HT1080 (cell line): ENCODE results near the gene CIT. TPM values are rescaled to one million over a fixed set of nuclear protein-coding genes. Genes with fewer than 3 reads are reported as not detected.
A peak's percentile ranks its signal among the peaks of the same experiment; 100 is the strongest.
"Not testable (repeated sequence)": the region's sequence is repeated elsewhere in the genome, so short reads cannot be mapped to it uniquely, and the experiment has no call there.

Source experiments
- DNase-seq: peaks from one replicate; pipeline ENCODE4 v3.0.0-alpha.2; 2015; ENCODE audit warnings: low read depth
- total RNA-seq: library from RNA; depleted of rRNA; stranded (reverse); fragments of >200 nt; shearing (Covaris generic); gene quantifications from 2 replicates; pipeline ENCODE4 v1.2.3, GENCODE V29; 2014

The CIT gene
- total RNA-seq, 1 experiment from 2014 or later, result 29.9 TPM

DNA sequence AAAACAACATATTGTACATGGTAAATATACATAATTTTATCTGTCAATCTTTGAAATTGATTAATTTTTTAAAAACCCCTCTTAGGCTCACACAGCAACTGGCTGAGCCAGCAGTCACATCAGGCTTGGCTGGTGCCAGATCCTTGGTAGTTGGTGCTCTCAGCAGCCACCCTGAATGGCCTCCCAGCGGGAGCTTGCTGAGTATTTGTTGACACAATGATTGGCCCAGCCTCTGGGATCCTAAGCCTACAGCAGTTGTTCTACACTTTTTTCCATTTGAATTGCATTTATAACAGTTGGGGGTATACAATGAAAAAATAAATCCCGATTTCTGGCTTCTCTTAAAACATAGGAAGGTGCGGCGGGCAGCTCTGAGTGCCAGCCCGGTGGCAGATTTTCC is 198.0 kb downstream of the CIT start:
- DNase-seq, result no peak

DNA sequence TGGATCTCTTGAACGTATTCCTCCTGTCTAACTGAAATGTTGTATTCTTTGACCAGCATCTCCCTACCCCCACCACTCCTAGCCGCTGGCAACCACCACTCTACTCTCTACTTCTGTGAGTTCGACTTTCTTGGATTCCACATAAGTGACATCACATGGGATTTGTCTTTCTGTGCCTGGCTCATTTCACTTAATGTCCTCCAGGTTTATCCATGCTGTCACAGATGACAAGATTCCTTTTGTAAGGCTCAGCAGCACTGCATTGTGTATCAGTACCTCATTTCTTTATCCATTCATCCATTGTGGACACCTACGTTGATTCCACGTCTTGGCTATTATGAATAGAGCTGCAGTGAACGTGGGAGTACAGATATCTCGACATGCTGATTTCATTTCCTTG is 198.7 kb downstream of the CIT start:
- DNase-seq, result no peak

GRCh38 chr12:119676573-119676972 is 200.5 kb downstream of the CIT start:
- DNase-seq, result no peak

DNA sequence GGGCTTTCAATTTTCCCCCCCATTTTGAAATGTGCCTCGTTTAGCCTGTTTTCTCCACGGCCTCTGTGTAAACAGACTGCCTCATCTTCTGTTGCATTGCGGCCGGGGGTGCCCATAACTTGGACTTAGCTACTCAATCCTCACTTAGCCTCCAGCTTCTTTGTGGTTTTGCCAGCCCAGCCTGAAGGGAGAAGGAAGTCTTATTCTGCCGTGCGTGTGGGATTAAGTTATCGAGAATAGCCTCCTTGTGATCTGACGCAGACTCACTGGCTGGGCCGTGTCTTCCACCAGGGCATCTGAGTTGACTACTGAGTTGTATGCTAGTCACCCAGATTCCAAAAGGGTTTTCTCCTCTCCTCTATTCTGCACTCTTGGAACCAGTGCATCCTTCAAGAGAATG is 201.1 kb downstream of the CIT start:
- DNase-seq, result no peak

GRCh38 chr12:119674560-119674959 is 202.6 kb downstream of the CIT start:
- DNase-seq, result no peak

DNA sequence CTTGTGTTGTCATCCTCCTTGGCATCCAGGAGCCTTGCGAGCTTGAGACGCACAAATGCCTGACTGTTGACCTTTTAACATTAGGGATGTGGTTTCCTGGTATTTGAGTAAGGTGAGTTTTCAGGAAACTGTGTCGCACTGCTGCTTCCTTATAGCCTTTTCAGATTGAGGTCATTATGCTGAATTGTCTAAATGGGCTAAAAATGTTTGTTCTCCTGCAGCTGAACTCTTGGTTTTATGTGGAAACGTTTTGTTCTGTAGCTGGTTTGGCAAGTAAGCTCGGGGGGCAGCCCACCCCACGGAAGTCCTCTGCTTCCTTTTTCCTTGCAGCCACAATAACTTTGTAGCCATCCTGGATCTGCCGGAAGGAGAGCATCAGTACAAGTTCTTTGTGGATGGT is 203.5 kb downstream of the CIT start:
- no peak for DNase-seq

- DNase-seq, result no peak
Observed at GRCh38 chr12:119672194-119672593, 204.9 kb downstream of the CIT start.

- no peak for DNase-seq
Observed at GRCh38 chr12:119671070-119671469, 206.1 kb downstream of the CIT start.

- no peak for DNase-seq
Observed at GRCh38 chr12:119669744-119670472, 207.2 kb downstream of the CIT start.

DNA sequence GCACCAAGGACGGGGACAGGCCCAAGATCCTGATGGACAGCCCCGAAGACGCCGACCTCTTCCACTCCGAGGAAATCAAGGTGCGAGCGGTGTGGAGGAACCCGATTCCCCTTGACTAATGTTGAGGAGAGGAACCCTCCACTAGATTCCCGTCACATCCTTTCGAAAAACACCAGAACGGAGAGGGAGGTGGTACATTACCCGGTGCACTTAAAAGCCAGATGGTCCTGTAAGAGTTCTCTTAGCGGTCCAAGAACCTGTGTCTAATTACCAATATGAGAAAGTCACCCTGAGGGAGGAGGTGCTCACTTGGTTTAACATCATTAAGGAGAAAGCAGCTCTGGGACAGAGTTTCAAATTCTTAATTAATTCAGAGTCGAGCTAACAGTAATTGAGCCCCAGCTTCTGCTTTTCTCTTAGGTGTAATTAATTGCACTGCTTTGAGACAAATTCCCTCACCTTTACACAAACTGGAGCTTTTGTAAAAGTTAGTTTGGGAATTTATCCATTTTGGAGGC is 208.7 kb downstream of the CIT start:
- DNase-seq, result no peak

DNA sequence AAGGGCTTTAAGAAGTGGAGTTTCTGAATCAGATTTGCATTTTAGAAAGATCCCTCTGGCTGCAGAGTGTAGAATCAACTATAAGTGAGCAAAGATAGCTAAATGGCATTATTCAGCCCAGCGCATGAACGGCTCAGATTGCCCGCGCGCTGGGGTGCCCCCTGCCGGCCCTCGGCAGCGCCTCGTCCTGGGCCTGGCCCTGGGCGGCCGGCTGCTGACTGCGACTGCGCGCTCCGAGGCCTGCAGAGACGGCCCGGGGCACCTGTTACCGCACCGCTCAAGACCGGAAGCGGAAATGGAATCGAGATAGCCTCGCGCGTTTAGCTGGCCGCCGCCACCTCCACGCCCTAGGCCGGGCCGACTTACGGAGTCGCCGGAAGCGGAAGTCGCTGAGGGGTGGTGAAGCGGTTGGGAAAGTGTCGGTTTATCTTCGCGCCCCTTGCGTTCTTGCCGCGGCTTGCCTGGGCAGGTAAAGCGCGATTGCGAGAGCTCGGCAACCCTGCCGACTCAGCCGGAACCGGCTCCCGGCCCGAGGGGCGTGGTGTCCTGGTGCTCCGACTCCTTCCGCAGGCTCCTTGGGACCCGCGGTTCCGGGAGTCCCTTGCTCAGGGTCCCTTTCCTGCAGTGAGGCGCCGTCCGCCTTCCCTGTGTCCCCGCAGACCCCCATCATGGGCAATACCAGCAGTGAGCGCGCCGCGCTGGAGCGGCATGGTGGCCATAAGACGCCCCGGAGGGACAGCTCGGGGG is 209.4 kb downstream of the CIT start, which contains the start of gene PRKAB1:
Gene PRKAB1, plus strand, starts transcription at position 557 of the 747 bp plus-strand sequence. Its CDS starts 112 bp downstream, at position 669.
- peak; percentile 96 for DNase-seq

DNA sequence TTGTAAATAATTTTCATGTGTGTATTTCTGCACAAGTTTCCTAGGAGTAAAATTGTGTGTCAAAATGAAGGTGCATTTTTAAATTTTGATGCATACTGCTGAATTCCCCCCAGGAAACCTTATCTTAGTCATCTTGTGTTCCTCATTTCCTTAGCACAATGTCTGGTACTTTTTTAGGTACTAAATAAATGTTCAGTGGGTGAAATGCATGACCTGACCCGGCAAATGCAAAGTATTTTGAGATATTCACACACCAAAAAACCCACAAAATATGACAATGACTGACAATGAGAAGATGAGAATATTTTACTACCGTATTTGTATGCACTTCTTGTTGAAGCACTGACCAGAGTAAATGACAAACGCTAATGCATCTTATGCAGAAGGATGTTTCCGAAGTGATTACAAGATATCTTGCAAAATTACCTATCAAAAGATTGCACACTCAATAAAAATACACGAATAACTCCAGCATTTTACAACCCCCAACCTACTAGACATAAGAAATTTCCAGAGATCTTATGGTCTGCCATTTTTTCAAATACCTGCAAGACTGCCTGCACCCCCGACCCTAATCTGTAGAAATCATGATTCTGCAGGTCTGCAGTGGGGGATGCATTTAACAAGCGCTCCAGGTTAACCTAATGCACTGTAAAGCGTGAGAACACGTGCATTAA is 210.1 kb downstream of the CIT start:
- DNase-seq, result no peak

DNA sequence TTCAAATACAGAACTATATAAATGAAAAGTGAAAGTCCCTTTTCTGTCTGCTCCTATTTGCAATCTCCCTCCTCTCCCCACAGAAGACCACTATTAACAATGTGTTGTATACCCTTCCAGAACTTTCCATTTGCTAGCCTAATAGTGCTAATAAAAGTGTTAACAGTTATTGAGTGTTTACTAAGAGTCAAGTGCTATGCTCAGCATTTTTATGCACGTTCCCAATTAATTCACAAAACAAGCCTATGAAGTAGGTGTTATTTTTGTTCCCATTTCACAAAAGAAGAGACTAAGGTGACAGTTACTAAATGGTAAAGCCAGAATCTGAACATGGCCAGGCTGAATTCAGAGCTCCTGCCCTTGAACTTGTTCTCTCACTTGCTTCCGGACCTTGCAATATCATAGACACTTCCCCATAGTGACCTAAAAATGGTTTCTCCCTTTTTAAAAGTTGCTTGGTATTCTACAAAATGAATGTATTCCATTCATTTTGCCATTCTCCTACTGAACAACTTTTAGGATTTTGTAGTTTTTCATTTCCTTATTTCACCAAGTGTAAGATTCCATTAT is 210.8 kb downstream of the CIT start:
- DNase-seq, result no peak

GRCh38 chr12:119665164-119665929 is 211.8 kb downstream of the CIT start:
- no peak for DNase-seq

DNA sequence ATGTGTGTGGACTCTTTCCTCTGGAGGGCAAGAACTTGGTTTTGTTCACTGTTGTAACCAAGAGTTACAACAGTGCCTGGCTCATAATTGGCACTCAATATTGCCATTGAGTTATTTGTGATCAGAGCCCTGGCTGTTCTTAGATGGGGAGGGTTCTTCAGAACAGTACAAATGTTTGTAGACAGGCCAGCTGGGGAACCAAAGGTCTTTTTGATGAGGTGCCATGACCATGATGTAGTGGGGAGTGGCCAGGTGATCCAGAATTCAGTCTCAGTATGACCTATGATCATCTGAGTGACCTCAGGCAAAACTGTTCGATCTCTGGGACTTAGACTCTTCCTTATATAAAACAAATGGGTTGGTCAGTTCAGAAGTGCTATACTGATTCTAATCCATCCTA is 212.5 kb downstream of the CIT start:
- no peak for DNase-seq

DNA sequence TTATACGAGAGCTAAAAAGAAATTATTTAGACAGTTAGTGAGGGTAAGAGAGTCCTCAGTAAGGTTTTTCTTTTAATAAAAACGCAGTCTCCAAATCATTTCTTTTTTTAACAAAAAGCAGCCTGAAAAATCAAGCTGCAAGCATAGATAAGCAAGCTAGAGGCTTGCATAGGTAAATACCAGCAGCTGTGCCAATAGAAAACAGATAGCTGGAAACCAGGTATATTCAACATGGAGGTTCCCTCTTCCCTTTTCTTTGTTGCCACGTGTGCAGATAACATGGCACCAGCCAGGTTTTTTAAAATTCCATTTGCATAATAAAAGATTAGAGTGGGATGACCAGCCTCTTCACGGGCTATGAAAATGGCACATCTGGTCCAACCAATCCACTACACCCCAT is 215.2 kb downstream of the CIT start:
- no peak for DNase-seq

DNA sequence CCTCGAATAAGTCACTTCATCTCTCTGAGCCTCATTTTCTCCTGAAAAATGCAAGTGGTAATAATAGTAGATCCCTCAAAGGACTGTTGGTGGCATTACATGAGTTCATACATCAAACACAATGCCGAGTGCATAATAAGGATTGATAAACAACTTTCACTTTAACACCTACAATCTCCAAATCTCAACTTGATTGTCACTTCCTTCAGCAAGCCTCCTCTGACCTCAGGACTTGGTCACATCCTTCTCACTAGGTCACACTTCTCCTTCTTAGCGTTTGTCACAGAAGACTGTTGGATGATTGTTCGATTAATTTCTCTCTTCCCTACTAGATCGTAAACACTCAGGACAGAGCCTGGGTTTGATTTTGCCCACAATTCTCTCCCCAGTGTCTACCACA is 217.0 kb downstream of the CIT start:
- DNase-seq, result no peak

GRCh38 chr12:119659289-119659897 is 217.7 kb downstream of the CIT start:
- DNase-seq, result no peak

DNA sequence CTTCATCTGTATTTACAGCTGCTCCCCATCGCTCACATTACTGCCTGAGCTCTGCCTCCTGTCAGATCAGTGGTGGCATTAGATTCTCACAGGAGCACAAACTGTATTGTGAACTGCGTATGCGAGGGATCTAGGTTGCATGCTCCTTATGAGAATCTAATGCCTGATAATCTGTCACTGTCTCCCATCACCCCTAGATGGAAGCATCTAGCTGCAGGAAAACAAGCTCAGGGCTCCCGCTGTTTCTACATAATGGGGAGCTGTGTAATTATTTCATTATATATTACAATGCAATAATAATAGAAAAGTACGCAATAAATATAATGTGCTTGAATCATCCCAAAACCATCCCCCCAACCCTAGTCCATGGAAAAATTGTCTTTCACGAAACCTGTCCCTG is 219.0 kb downstream of the CIT start:
- DNase-seq, result not testable (repeated sequence)

DNA sequence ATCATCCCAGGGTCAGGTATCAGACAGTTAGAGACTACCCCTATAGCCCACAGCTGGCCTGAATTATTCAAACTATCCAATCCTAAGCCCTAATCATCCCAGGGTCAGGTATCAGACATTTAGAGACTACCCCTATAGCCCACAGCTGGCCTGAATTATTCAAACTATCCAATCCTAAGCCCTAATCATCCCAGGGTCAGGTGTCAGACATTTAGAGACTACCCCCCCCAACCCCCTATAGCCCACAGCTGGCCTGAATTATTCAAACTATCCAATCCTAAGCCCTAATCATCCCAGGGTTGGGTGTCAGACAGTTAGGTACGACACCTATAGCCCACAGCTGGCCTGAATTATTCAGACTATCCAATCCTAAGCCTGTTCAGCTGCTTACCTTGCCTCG is 220.1 kb downstream of the CIT start:
- DNase-seq, result not testable (repeated sequence)
